ENCODE data around the gene SCFD1. TPM values are rescaled to one million over a fixed set of nuclear protein-coding genes. Genes with fewer than 3 reads are reported as not detected.

Gene SCFD1
- total RNA-seq, 2 donors from 2014 or later, result 20.5 to 28.6 TPM

- H3K9me3 ChIP-seq, result peaks cover 0 to 8% of the 10 kb centered on the region in 2 donors
- TF ChIP-seq CTCF (IDR thresholded peaks at IDR 0.05), result no peak
- no peak overlapping the region for H3K27ac ChIP-seq
- H3K4me1 ChIP-seq, result no peaks in the 10 kb centered on the region
- DNase-seq (ENCODE audit: low spot score), result no peak
- H3K27me3 ChIP-seq, result no peaks in the 10 kb centered on the region
- no peak overlapping the region for H3K4me3 ChIP-seq
- no peaks in the 10 kb centered on the region for H3K36me3 ChIP-seq
These were observed 41.4 kb upstream of the SCFD1 start for GRCh38 chr14:30580616-30581282.

GRCh38 chr14:30581283-30581625 is 40.9 kb upstream of the SCFD1 start:
- no peaks in the 10 kb centered on the region for H3K4me1 ChIP-seq
- no peak for TF ChIP-seq CTCF (IDR thresholded peaks at IDR 0.05)
- no peaks in the 10 kb centered on the region for H3K36me3 ChIP-seq
- H3K4me3 ChIP-seq, result no peak overlapping the region
- no peak for DNase-seq (ENCODE audit: low spot score)
- no peak overlapping the region for H3K27ac ChIP-seq
- no peaks in the 10 kb centered on the region for H3K27me3 ChIP-seq
- peaks cover 0 to 8% of the 10 kb centered on the region in 2 donors for H3K9me3 ChIP-seq

GRCh38 chr14:30582376-30582775 is 39.7 kb upstream of the SCFD1 start:
- no peaks in the 10 kb centered on the region for H3K36me3 ChIP-seq
- TF ChIP-seq CTCF (IDR thresholded peaks at IDR 0.05), result no peak
- H3K4me3 ChIP-seq, result no peak overlapping the region
- no peak overlapping the region for H3K27ac ChIP-seq
- no peaks in the 10 kb centered on the region for H3K4me1 ChIP-seq
- no peak for DNase-seq (ENCODE audit: low spot score)
- H3K27me3 ChIP-seq, result no peaks in the 10 kb centered on the region
- H3K9me3 ChIP-seq, result peaks cover 0 to 8% of the 10 kb centered on the region in 2 donors

GRCh38 chr14:30584058-30584630 is 38.0 kb upstream of the SCFD1 start:
- Histone ChIP-seq H3K9me3 (peaks cover 0 to 8% of the 10 kb centered on the region in 2 donors), H3K27me3 (no peaks in the 10 kb centered on the region), H3K36me3 (no peaks in the 10 kb centered on the region), H3K4me3 (no peak overlapping the region), H3K4me1 (no peaks in the 10 kb centered on the region), H3K27ac (no peak overlapping the region)
- TF ChIP-seq CTCF (IDR thresholded peaks at IDR 0.05), result no peak
- DNase-seq (ENCODE audit: low spot score), result no peak

GRCh38 chr14:30585204-30585603 is 36.9 kb upstream of the SCFD1 start:
- Histone ChIP-seq H3K36me3 (no peaks in the 10 kb centered on the region), H3K9me3 (peaks cover 0 to 8% of the 10 kb centered on the region in 2 donors), H3K4me3 (no peak overlapping the region), H3K27ac (no peak overlapping the region), H3K4me1 (no peaks in the 10 kb centered on the region), H3K27me3 (no peaks in the 10 kb centered on the region)
- no peak for TF ChIP-seq CTCF (IDR thresholded peaks at IDR 0.05)
- DNase-seq (ENCODE audit: low spot score), result no peak

- Histone ChIP-seq H3K4me3 (no peak overlapping the region), H3K27me3 (no peaks in the 10 kb centered on the region), H3K36me3 (peaks cover 7% of the 10 kb centered on the region), H3K4me1 (no peaks in the 10 kb centered on the region), H3K9me3 (peaks cover 0 to 8% of the 10 kb centered on the region in 2 donors), H3K27ac (no peak overlapping the region)
- DNase-seq (ENCODE audit: low spot score), result no peak
- no peak for TF ChIP-seq CTCF (IDR thresholded peaks at IDR 0.05)
These were observed 35.0 kb upstream of the SCFD1 start for GRCh38 chr14:30587141-30587540.
